Astrocyte of the hippocampus (primary cell): Measurements from ENCODE around the gene ATG16L1.

Source experiments
- DNase-seq: peaks from one replicate; pipeline ENCODE4 v3.0.0; 2011; ENCODE audit warnings: low read depth, low spot score

The ATG16L1 gene

DNA sequence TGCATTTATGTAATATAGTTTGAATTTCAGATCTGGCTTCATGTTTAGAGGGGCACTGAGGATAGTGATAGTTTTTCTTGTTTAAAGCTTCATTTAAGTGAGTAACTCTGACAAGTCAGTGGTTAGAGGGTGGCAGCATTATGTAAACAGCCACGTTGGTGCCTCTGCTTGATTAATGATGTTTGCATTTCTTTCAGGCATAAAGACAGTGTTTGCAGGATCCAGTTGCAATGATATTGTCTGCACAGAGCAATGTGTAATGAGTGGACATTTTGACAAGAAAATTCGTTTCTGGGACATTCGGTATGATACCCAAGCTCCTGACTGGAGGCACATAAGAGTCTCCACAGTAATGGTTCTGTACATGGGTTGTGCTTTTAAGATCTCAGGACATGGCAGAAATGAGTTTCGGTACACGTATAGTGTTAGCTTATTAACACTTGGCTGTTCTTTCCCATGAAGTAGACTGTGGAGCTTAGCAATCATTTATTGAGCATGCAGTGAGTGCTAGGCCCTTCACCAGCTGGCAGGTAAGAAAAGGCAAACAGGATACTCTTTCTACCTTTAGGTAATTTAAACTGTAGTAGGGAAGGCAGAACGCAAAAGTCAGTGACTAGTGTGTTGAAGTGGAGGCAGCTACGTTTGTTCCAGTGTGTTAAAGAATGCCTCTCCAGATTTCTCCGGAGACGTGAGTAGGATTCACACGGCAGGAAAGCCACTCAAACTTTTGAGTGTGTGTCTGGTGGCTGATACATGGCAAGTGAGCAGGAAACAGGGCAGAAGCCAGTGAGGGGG is 38.8 kb downstream of the ATG16L1 start:
- DNase-seq = no peak

DNA sequence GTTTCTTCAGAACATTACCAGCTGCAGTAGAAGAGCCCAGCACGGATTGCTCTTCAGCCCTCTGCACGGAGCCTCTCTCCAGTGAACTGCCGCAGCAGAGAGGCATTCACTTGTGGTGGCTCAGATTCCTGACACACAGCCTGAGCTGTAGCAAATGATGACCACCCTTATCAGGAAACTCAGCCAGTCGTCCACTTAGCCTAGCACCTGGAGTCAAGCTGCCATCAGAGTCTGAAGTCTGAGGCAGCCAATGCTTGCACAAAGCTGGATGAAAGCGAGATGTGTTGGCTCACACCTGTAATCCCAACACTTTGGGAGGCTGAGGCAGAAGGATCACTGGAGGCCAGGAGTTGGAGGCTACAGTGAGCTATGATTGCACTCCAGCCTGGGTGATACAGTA is 44.4 kb downstream of the ATG16L1 start:
- DNase-seq = no peak

DNA sequence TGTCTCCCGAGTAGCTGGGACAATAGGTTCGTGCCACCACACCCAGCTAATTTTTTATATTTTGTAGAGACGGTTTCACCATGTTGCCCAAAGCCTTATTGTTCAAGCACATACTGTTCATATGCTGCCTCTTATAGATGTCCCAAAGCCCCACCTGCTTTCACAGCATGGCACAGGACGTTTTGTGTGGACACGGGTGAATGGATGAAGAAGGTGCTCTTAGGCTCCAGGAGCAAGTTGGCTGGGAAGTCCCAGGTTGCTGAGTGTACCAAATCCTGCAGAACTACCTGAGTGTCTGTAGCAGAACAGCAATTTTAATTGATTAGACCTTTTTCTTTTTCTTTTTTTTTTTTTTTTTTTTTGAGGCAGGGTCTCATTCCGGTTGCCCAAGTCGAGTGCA is 45.6 kb downstream of the ATG16L1 start:
- no peak for DNase-seq

DNA sequence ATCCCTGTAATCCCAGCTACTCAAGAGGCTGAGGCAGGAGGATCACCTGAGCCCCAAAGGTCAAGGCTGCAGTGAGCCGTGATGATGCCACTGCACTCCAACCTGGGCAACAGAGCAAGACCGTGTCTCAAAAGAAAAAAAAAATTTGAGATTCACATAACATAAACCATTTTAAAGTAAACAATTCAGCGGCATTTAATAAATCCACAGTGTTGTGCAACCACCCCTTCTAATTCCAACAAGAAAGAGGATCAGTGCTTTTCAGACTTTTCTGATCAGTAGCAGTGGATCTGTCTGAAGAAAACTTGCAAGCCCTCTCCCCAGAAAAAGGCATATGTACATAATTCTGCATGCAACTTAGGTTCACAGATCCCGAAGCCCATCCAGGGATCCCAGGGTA is 48.9 kb downstream of the ATG16L1 start:
- no peak for DNase-seq

DNA sequence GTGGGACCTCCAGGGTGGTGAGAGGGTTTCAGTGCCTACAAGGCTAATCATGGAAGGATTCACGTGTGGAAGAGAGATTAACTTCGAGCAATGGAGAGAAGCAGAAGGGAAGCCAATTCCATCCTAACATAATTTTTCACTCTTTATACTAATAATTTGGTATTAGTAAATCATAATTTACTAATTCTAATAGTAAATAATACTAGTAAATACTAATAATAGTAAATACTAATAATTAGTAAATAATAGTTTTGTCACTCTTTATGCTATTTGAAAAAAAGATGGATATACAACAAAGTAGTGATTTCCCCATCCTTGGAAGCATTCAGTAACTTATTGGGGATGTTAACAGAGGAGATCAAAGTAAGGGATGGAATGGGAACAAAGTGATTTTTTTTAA is 49.8 kb downstream of the ATG16L1 start:
- no peak for DNase-seq

DNA sequence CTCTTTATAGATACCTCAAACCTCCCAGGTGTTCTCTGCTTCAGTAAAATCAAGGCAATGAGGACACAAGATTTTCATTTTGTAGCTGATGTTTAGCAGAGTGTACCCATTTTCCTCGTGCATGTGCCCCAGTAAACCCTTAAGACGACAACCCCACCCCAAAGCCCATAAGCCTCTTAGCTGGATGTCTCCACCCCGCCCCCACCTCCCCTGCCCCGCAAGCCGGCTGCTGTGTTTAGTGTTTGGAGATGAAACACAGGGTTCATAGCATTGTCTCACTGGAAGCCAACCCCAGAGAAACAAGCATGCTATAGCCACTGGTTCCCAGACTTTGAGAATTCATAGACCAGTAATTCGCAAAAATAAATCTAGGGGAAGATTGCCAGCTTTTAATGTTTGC is 50.3 kb downstream of the ATG16L1 start:
- no peak for DNase-seq

DNA sequence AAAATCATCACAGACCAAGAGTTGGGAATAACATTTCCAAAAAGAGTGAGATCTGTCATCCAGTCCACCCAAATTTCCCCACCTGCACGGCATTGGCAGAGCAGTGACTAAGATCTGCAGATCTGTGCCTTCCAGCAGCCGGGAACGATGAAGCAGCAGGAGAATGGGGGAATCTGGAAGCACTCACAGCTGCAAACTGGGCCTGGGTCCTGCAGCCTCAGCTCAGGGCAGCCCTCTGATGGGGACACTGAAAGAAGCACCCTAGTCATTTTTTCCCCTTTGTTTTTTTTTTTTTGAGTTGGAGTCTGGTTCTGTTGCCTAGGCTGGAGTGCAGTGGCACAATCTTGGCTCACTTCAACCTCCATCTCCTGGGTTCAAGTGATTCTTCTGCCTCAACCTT is 51.8 kb downstream of the ATG16L1 start:
- no peak for DNase-seq

DNA sequence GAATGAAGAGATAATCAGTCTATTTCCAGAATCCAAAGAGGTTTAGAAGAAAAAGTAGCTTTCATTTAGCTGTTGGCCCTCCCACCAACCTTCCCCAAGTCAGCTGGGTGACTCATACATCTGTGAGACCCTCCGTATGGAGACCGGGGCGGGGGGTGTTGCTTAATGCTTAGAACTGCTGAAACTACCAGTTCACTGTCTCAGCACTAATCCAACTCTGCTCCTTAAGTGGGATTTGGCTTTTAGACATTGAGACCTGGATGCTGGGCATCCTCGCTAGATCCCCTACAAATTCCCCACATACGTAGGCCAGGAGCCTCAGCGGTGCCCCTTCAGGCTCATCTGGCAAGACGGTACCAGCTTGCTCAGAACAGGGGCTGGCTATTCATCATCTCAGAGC is 56.1 kb downstream of the ATG16L1 start, which contains the start of gene SAG:
SAG (plus strand) TSS at position 252 of the 400 bp plus-strand sequence. CDS start 1,374 bp downstream, outside the sequence.
- DNase-seq = no peak

DNA sequence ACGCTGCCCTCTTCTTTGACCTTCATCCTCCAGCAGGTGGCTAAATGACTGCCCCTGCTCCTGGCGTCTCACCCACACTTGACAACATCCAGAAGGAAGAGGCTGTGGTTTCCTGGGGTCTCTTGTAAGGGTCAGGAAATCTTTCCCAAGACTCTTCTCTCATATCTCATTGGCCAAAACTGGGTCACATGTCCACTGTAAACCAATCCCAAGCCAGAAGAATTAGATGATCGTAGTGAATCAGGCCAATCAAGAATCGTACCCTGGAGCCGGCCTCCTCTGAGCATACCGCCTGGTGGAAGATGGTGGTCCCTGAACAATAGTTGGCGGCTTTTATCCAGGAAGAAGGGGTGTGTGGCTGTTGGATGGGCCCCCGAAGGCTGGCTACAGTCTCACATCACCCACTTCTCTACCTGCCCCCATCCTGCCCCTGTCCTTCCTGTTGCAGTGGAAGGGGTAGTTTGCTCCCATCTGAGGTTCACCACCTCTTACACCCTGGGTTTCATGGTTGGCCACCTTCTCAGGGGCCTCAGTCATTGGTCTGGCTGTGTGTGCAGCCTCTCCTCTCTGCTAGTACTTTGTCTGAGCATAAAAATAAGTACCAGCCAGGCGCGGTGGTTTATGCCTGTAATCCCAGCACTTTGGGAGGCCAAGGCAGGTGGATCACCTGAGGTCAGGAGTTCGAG is 59.9 kb downstream of the ATG16L1 start:
- no peak for DNase-seq

DNA sequence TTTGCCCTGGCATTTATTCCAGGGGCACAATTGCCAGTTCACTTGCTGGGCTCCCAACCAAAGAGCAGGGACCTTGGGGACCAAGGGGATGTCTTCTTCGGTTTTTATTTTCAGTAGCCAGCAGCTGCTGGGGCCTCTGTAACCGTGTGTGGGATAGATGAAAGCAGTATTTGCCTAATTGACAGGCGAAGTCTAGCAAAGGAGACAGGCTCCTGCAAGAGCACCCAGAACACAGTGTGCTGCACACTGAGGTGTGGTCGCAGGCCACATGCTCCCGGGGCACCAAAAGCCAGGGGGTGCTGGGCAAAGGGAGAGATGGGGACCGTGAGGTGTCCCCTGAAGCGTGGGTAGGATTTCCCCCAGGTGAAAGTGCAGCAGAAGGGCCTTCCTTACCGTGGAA is 61.4 kb downstream of the ATG16L1 start:
- DNase-seq = no peak

DNA sequence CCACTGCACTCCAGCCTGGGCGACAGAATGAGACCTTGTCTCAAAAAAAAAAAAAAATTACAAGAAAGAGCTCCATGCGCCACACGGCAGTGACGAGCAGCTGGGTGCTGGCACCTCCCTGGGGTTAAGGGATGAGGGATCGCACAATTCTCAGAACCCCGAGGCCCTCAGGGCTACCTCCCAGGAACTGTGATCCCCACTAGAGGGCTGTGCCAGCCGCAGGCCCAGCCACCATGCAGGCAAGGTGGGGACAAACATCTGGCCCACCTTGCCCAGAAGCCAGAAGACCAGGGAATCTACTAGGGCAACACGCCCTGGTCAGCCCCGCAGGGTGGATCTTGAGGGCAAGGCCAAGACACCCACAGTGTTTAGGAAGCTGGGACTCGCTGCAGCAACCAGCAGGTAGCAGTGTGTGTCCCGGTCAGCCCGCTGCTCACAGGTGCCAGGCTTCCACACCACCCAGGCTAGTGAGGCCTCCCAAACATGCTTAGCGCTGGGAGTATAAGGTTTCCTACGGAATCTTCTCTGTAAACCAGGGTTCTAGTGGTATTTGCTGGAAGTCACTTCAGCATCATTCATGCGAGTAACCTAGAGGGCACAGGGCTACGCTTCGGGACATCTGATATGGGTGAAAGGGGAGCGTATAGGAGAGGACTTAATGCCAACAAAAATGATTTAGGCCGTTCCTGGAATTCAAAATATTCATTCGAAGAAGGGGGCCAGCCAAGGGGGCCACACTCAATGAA is 62.9 kb downstream of the ATG16L1 start:
- no peak for DNase-seq

DNA sequence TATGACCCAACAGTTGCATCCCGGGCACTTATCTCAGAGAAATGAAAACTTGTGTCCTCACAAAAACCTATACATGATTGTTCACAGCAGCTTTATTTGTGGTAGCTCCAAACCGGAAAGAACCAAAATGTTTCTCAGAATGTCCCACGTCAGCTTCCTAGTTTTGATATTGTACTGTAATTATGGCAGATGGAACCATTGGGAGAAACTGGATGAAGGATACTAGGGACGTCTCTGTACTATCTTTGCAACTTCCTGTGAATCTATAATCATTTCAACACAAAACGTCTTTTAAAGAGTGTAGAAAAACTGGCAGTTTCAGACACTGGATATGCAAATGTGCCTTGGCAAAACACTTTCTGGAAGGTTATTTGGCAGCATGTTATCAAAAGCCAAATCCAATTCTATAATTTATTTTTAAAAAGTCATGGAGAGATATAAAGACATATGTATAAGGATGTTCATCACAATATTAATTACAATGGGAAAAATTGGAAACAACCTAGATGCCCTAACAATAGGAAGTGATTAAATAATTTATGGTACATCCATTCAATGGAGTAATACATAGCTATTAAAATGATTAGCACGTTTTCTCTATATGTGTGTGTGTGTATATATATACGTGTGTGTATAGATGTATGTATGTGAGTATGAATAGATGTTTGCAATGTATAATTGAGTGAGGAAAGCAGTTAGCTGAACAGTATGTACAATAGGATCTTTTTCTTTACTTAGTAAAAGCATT is 65.9 kb downstream of the ATG16L1 start:
- DNase-seq = no peak

DNA sequence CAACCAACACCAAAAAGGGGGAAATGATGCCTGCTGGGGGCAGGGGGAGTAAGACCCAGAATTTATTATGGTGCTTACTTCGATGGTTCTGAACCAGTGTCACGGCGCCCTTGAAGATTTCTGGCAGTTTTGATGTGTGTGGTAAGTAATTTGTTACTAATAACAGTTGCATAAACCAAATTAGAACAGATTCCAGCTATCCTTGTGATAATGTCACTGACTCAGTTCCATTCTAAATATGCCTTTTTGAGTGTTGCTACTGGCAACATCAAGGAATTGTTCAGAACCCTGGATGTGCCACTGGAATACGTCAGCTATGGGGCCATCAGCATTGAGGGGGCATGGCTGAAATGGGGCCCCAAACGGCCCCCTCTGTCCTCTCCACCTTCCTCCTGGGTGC is 67.8 kb downstream of the ATG16L1 start:
- DNase-seq = no peak

DNA sequence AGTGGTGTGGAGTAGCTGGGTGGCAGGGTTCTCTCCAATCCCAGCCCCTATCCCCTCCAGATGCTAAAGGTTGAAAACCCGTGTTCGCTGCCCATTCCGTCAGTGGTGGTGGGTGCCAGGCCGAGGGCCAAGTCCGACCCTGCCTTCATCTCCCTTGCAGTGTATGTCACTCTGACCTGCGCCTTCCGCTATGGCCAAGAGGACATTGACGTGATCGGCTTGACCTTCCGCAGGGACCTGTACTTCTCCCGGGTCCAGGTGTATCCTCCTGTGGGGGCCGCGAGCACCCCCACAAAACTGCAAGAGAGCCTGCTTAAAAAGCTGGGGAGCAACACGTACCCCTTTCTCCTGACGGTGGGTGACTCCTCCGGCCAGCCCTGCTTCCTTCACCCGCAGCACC is 69.0 kb downstream of the ATG16L1 start:
- no peak for DNase-seq

DNA sequence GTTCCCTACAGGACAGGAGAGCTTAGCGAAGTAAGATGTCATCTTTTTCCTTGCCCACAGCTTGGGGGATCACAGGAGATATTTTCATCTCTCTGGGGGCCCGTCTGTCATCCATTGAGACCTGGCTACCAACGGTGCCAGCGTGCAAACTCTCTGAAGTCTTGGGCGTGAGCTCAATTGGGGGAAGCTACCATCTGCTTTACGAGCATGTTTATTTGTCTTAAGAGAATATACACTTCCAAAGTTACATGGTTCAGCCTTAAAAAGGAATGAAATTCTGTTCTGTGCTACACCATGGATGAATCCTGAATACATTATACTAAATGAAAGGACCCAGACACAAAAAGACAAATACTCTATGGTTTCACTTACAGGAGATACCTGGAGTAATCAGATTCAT is 69.7 kb downstream of the ATG16L1 start:
- no peak for DNase-seq

DNA sequence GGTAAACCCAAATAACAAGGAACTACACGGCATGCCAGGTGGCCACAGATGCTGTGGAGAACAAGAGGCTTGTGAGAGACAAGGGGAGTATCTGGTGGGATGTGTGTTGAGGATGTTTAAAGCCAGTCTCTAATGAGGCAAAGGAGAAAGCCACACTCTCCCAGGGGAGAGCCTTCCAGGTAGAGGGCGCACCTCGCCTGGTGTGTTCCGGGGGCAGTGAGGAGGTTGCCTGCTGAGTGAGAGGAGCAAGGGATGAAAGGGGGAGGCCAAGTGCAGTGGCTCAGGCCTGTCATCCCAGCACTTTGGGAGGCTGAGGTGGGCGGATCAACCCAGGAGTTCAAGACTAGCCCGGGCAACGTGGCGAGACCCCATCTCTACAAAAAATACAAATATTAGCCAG is 72.4 kb downstream of the ATG16L1 start:
- DNase-seq = no peak

DNA sequence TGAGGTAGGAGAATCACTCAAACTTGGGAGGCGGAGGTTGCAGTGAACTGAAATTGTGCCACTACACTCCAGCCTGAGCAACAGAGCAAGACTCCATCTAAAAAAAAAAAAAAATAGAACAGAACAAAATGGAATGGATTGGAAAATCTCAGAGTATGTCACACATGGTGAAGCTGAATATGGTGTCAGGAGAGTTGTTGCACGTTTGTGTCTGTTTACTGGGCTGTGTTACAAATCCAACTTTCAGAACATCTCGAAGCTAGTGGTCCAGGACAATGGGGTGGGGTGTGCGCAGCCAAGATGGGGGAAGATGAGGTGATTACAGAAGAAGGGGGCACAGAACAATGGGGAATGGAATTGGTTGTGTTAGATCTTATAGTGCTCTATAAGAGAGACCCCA is 73.8 kb downstream of the ATG16L1 start:
- DNase-seq = no peak

DNA sequence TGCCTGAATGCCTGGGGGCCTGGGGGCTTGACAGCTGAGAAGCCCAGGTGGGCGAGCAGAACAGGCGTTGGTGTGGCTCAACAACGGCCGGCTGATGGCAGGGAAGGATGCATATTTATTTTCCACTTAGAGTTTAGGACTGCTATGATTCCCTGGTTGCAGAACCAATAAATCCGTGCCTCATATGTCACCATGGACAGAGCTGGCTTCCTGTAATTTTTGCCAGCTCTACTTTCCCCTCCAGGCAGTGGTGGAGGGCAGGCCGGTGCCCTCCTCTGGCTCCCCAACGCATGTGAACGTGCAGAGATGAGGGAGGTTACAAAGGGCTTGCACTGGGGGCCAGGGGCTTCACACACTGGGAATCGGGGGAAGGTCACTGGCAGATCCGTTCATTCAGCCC is 74.3 kb downstream of the ATG16L1 start:
- DNase-seq = no peak

DNA sequence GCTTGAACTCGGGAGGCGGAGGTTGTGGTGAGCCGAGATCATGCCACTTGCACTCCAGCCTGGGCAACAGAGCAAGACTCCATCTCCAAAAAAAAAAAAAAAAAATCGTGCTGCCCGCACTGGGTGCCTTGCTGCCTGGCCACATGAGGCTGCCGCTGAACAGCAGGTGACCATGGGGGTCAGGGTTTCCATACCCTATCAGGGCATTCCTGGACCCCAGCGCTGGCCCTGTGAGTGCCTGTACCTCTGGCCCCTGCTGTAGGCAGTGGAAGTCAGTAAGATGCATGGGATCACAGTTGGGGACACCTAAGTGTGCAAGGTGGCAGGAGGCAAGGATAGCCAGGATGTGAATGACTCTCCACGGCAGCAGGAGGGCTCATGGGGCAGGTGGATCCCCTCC is 75.0 kb downstream of the ATG16L1 start:
- DNase-seq = no peak

DNA sequence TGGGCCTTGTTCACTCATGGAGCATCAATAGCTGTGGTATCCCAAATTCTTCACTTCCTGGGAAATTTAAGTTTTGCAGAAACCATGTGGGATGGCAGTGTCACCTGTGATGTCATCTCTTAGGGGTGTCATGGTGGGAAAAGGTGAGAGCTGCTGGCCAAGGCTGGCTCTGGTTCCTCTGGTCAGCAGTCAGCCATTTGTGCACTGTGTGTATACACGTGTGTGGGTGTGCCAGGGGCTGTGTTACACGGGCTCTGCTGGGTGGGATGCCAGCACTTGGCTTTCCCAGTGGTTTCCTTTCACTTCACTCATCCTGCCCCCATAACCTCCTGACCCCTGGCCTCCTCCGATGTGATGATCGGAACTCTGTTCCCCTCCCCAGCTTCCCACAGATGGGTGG is 77.4 kb downstream of the ATG16L1 start:
- no peak for DNase-seq

DNA sequence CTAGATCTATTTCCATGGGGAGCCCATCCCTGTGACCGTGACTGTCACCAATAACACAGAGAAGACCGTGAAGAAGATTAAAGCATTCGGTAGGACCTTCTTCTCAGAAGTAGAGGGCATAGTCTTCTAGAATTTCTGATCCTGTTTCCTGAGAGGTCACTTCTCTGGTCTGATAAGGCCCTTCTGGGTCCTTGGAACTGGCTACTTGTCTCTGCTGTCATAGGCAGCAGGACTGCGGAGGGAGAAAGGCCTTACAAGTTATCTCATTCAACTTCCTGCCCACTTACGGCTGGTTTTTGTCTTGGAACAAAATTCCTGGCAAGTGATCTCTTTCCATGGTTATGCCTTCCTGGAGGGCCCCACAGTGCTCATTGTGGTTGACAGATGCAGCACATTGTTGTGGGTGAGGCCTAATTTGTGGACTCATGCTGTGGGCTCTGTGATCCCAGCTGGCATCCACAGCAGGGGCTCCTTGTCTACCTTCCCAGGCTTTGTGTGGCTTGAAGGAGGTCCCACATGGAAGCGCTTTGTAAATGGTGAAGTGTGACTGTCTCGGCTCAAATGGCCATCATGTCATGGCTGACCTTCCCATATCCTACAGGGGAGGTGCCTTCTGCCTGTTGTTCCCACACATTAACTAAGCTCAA is 78.1 kb downstream of the ATG16L1 start:
- DNase-seq = peak; percentile 71
